Right cardiac atrium (tissue), 5 donors: ENCODE measurements around the gene MREG. TPM values are rescaled to one million over a fixed set of nuclear protein-coding genes. Genes with fewer than 3 reads are reported as not detected.
"Not testable (repeated sequence)": the region's sequence is repeated elsewhere in the genome, so short reads cannot be mapped to it uniquely, and the experiment has no call there.

Source experiments
- ATAC-seq, 2 donors: fragments of 200-7000 bp; cut with Tn5 transposase; one replicate each; pipeline versions ENCODE4 v1.8.0 to v1.9.1; 2020; ENCODE audit warnings: moderate library complexity in 2 of 2, mild to moderate bottlenecking in 1 of 2
- DNase-seq, 3 donors: peaks; one replicate each; pipeline ENCODE4 v3.0.0-alpha.2; 2020
- H3K27ac ChIP-seq: one replicate; pipeline ENCODE4 v1.5.1; 2013; ENCODE audit warnings: mild to moderate bottlenecking, low read length, control low read depth, moderate library complexity
- H3K27me3 ChIP-seq: one replicate; pipeline ENCODE4 v1.6.1; 2013; ENCODE audit not compliant: control insufficient read depth, insufficient read depth
- H3K4me1 ChIP-seq: one replicate; pipeline ENCODE4 v1.6.1; 2013; ENCODE audit warnings: low read length; ENCODE audit not compliant: control insufficient read depth, insufficient read depth
- H3K4me3 ChIP-seq: one replicate; pipeline ENCODE4 v1.5.1; 2013; ENCODE audit warnings: low read length, control low read depth
- H3K9me3 ChIP-seq: one replicate; pipeline ENCODE4 v1.6.1; 2013; ENCODE audit warnings: low read length; ENCODE audit not compliant: control insufficient read depth
- WGBS: extraction: QIAGEN DNeasy Blood & Tissue Kit; methylation state at CpG from one replicate; pipeline ENCODE4 v1.1.7; 2013; 5-methylcytosine and 5-hydroxymethylcytosine counted together
- intact Hi-C, 4 donors: fragments of 100-400 bp; cut with DNase I; formaldehyde crosslinking; loops; one replicate each; pipeline versions ENCODE4 v1.11.0 to v1.14.0; 2022 to 2023
- polyA plus RNA-seq: library from polyadenylated mRNA; stranded (reverse); fragments of 200-250 nt; gene quantifications from one replicate; pipeline ENCODE4 v1.2.3, GENCODE V29; 2013
- total RNA-seq, 4 donors: library from RNA; stranded (reverse); fragmentation: NEBNext Ultra II Directional; extraction: Animal tissue kit (Norgen Biotek cat#: 25700); gene quantifications; one replicate each; pipeline ENCODE4 v1.2.1, GENCODE V29; 2021
- donor health status: healthy with polysubstance abuse.
- donor health status: DM: no; HTN: yes; CAD: no.
- donor health status: DM: no; HTN: no; CAD: no.
- donor health status: DM: no; HTN: yes; CAD: no; lungs with severe emphysema.
- donor health status: DM: yes; HTN: yes; CAD: no.

The MREG gene
- total and polyA plus RNA-seq, 5 donors = 0.31 to 0.82 (median 0.50) TPM

GRCh38 chr2:216018709-216019108 lies 5.4 kb upstream of the MREG start:
- H3K27me3 ChIP-seq = no peaks in the 10 kb centered on the region
- H3K9me3 ChIP-seq = no peaks in the 10 kb centered on the region
- no peak overlapping the region for H3K27ac ChIP-seq
- no peak overlapping the region for H3K4me3 ChIP-seq
- intact Hi-C loops = no loop called here
- ATAC-seq = no peak
- WGBS = 90% methylated on average over 3 of the region's 3 CpGs
- H3K4me1 ChIP-seq = no peaks in the 10 kb centered on the region
- no peak for DNase-seq

GRCh38 chr2:216017365-216017764 lies 4.0 kb upstream of the MREG start:
- H3K4me3 ChIP-seq = no peak overlapping the region
- no peaks in the 10 kb centered on the region for H3K9me3 ChIP-seq
- WGBS = 86% methylated on average over 4 of the region's 4 CpGs
- H3K27me3 ChIP-seq = no peaks in the 10 kb centered on the region
- H3K27ac ChIP-seq = no peak overlapping the region
- intact Hi-C loops = no loop called here
- no peak for ATAC-seq
- H3K4me1 ChIP-seq = no peaks in the 10 kb centered on the region
- no peak for DNase-seq

DNA sequence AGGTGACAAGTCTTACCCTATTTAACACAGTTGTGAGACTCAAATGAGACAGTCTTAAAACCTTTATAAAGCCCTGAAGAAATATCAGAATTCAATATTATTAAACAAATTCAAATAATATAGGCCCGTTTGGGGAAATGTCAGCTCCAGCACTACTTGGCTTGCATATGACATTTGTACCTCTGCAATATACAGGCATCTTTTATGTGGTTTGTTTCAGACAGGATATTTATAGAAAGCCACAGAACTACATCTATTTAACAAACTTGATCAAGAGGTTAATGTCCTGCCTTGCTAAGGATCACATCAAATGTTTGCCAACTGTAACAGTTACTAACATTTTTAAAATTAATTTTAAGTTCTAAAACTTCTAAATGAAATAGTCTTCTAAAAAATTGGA lies 3.2 kb upstream of the MREG start:
- Histone ChIP-seq H3K4me1 (no peaks in the 10 kb centered on the region), H3K27ac (no peak overlapping the region), H3K27me3 (no peaks in the 10 kb centered on the region), H3K9me3 (no peaks in the 10 kb centered on the region), H3K4me3 (no peak overlapping the region)
- DNase-seq (no peak), ATAC-seq (no peak)
- intact Hi-C loops = no loop called here
- 62% methylated on average over 1 of the region's 1 CpG for WGBS

GRCh38 chr2:216015722-216016464 lies 2.5 kb upstream of the MREG start:
- no peaks in the 10 kb centered on the region for H3K9me3 ChIP-seq
- H3K27me3 ChIP-seq = no peaks in the 10 kb centered on the region
- ATAC-seq = no peak
- H3K4me3 ChIP-seq = no peak overlapping the region
- no peak overlapping the region for H3K27ac ChIP-seq
- DNase-seq = no peak
- 73% methylated on average over 5 of the region's 5 CpGs for WGBS
- H3K4me1 ChIP-seq = no peaks in the 10 kb centered on the region
- intact Hi-C loops = no loop called here

DNA sequence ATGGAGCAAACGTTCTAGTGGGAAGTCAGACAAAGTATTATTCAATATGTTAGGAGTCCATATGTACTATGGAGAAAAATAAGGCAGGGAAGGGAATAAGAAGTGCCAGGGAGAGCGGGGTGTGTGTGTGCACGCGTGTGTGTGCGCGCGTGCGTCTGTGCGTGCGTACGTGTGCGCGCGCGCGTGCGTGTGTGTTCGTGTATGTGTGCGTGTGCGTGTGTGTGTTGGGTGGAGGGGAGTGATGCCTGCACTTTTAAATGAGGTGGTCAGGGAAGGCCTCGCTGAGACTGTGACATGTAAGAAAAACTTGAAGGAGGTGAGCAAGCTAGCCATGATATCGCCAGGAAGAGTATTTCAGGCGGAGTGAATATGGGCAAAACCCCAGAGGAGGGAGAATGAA lies 1.6 kb upstream of the MREG start:
- Histone ChIP-seq H3K27ac (no peak overlapping the region), H3K27me3 (no peaks in the 10 kb centered on the region), H3K4me3 (no peak overlapping the region), H3K4me1 (no peaks in the 10 kb centered on the region), H3K9me3 (no peaks in the 10 kb centered on the region)
- intact Hi-C loops = no loop called here
- WGBS = 94% methylated on average over 23 of the region's 23 CpGs
- ATAC-seq (no peak), DNase-seq (no peak)

- no peaks in the 10 kb centered on the region for H3K9me3 ChIP-seq
- ATAC-seq (no peak), DNase-seq (no peak)
- no peaks in the 10 kb centered on the region for H3K27me3 ChIP-seq
- H3K4me3 ChIP-seq = no peak overlapping the region
- WGBS = 86% methylated on average over 8 of the region's 8 CpGs
- intact Hi-C loops = no loop called here
- no peak overlapping the region for H3K27ac ChIP-seq
- H3K4me1 ChIP-seq = no peaks in the 10 kb centered on the region
These were observed 655 bp upstream of the MREG start for GRCh38 chr2:216014006-216014405.

GRCh38 chr2:216012830-216013079 lies 596 bp downstream of the MREG start:
- H3K27ac ChIP-seq = no peak overlapping the region
- intact Hi-C loops = no loop called here
- ATAC-seq = no peak
- peak overlapping the region; percentile 53 for H3K4me3 ChIP-seq
- DNase-seq = no peak
- H3K4me1 ChIP-seq = no peaks in the 10 kb centered on the region
- H3K9me3 ChIP-seq = no peaks in the 10 kb centered on the region
- H3K27me3 ChIP-seq = no peaks in the 10 kb centered on the region
- 16% methylated on average over 6 of the region's 6 CpGs for WGBS

DNA sequence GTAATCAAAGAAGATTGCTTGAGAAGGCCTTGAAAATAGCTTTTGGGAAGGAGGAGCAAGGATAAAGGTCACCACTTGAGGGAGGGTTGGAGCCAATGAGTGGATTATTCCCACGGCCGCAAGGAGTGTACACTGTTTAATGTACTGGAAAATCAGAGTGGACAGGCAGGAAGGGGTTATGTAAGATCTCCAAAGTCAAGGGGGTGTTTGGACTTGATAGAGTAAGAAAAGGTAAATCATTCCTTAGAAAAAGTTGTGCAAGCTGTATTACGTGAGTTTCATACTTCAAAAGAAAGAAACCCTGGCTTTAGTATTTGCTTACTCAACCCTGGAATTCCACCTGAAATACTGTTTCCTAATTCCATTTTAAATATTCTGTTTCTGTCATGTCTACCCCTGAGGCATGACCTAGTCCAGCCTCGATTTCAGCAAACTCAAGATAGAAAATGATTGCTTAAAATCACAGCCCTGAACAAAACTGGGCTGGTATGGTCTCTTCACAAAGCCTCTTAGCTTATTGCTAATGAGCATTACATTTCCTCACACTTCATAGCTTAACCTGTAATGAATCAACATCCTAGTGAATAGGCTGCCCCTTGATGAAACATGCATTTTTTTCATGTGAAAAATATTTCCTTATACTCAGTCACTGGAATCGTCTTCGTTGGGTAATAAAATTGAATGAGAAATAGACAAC lies 1.1 kb downstream of the MREG start:
- H3K4me3 ChIP-seq = no peak overlapping the region
- 40% methylated on average over 6 of the region's 6 CpGs for whole genome bisulfite sequencing
- intact Hi-C loops = no loop called here
- H3K27ac ChIP-seq = no peak overlapping the region
- no peaks in the 10 kb centered on the region for H3K4me1 ChIP-seq
- DNase-seq (no peak), ATAC-seq (peak; percentile 25 to 36)
- no peaks in the 10 kb centered on the region for H3K9me3 ChIP-seq
- no peaks in the 10 kb centered on the region for H3K27me3 ChIP-seq

GRCh38 chr2:216009215-216009614 lies 4.1 kb downstream of the MREG start:
- DNase-seq, H3K27me3 ChIP-seq, H3K4me1 ChIP-seq, H3K9me3 ChIP-seq, ATAC-seq, H3K27ac ChIP-seq, intact Hi-C loops, H3K4me3 ChIP-seq: not testable (repeated sequence)
- WGBS = 94% methylated on average over 2 of the region's 2 CpGs

DNA sequence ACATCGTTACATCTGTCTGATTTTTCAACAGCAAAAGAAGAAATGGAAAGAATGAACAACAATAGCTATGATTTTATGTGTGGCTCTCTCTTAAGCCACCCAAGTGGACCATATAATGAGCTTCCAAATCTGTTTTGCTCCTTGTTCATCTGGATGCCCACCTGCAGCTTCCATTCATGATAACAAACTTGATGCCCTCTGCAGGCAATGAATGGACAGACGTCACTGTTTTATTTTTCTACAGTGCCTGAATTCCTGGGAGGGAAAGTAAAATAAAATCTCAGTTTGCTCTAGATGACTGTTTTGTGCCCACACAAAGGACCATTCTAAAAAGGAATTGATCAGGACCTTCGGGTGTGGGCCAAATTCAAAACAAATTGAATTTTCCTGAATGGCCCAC lies 5.0 kb downstream of the MREG start:
- Histone ChIP-seq H3K9me3 (no peaks in the 10 kb centered on the region), H3K4me1 (no peaks in the 10 kb centered on the region), H3K27ac (no peak overlapping the region), H3K4me3 (no peak overlapping the region), H3K27me3 (no peaks in the 10 kb centered on the region)
- intact Hi-C loops = no loop called here
- DNase-seq = no peak
- WGBS = 90% methylated on average over 3 of the region's 3 CpGs
- no peak for ATAC-seq

GRCh38 chr2:216006164-216006663 lies 7.1 kb downstream of the MREG start:
- Histone ChIP-seq H3K4me3 (no peak overlapping the region), H3K4me1 (no peaks in the 10 kb centered on the region), H3K27me3 (no peaks in the 10 kb centered on the region), H3K9me3 (no peaks in the 10 kb centered on the region), H3K27ac (no peak overlapping the region)
- 57% methylated on average over 10 of the region's 10 CpGs for WGBS
- ATAC-seq (no peak), DNase-seq (no peak)
- intact Hi-C loops = no loop called here
